ENCODE data around the gene GTF3C1. TPM values are rescaled to one million over a fixed set of nuclear protein-coding genes. Genes with fewer than 3 reads are reported as not detected.

GTF3C1 gene
- total RNA-seq, 4 donors from 2014 or later = 58.5 to 120 (median 112) TPM

GRCh38 chr16:27448532-27449433, 100.9 kb downstream of the GTF3C1 start:
- H3K4me1 ChIP-seq = peaks cover 9 to 15% of the 10 kb centered on the region in 2 donors
- WGBS, 2 donors = 74 to 81% methylated on average over 16 to 17 of the region's 19 CpGs
- no peaks in the 10 kb centered on the region for H3K27me3 ChIP-seq
- H3K9me3 ChIP-seq = no peaks in the 10 kb centered on the region
- TF ChIP-seq CTCF (IDR thresholded peaks at IDR 0.05) (no peak), POLR2A (IDR thresholded peaks at IDR 0.05) (no peak)
- no peaks in the 10 kb centered on the region for H3K36me3 ChIP-seq
- no peak overlapping the region for H3K27ac ChIP-seq
- H3K4me3 ChIP-seq (replicated peaks in 1 of 3) = no peak overlapping the region
- no peak for DNase-seq
- intact Hi-C loops (cut with DNase I) = no loop called here

- Histone ChIP-seq H3K27ac (no peak overlapping the region), H3K36me3 (no peaks in the 10 kb centered on the region), H3K4me3 (replicated peaks in 1 of 3) (no peak overlapping the region), H3K4me1 (peaks cover 9 to 15% of the 10 kb centered on the region in 2 donors), H3K27me3 (no peaks in the 10 kb centered on the region), H3K9me3 (no peaks in the 10 kb centered on the region)
- no peak for TF ChIP-seq CTCF (IDR thresholded peaks at IDR 0.05)
- 93 to 94% methylated on average over 5 of the region's 5 CpGs for WGBS, 2 donors
- no peak for DNase-seq
- intact Hi-C loops (cut with DNase I) = no loop called here
These were observed 102.4 kb downstream of the GTF3C1 start for GRCh38 chr16:27447301-27447700.

GRCh38 chr16:27446721-27447120, 103.0 kb downstream of the GTF3C1 start:
- TF ChIP-seq CTCF (IDR thresholded peaks at IDR 0.05) (no peak), POLR2A (IDR thresholded peaks at IDR 0.05) (no peak)

GRCh38 chr16:27445502-27446175, 104.1 kb downstream of the GTF3C1 start:
- whole genome bisulfite sequencing, 2 donors = 91 to 96% methylated on average over 10 to 12 of the region's 12 CpGs
- Histone ChIP-seq H3K36me3 (no peaks in the 10 kb centered on the region), H3K27me3 (no peaks in the 10 kb centered on the region), H3K4me1 (peaks cover 8 to 10% of the 10 kb centered on the region in 2 donors), H3K4me3 (replicated peaks in 1 of 3) (no peak overlapping the region), H3K27ac (no peak overlapping the region), H3K9me3 (no peaks in the 10 kb centered on the region)
- no peak for TF ChIP-seq CTCF (IDR thresholded peaks at IDR 0.05)
- TF ChIP-seq POLR2A (IDR thresholded peaks at IDR 0.05) = no peak
- intact Hi-C loops (cut with DNase I) = no loop called here
- no peak for DNase-seq

More at GRCh38 chr16:27446721-27447120, 103.0 kb downstream of the GTF3C1 start:
- Histone ChIP-seq H3K9me3 (no peaks in the 10 kb centered on the region), H3K36me3 (no peaks in the 10 kb centered on the region), H3K4me1 (peaks cover 9 to 15% of the 10 kb centered on the region in 2 donors), H3K27me3 (no peaks in the 10 kb centered on the region), H3K27ac (no peak overlapping the region), H3K4me3 (replicated peaks in 1 of 3) (no peak overlapping the region)
- intact Hi-C loops (cut with DNase I) = no loop called here
- WGBS, 2 donors = 89 to 91% methylated on average over 4 of the region's 4 CpGs
- DNase-seq = no peak

- no peak for DNase-seq
- TF ChIP-seq CTCF (IDR thresholded peaks at IDR 0.05) = no peak
- TF ChIP-seq POLR2A (IDR thresholded peaks at IDR 0.05) = no peak
- Histone ChIP-seq H3K9me3 (no peaks in the 10 kb centered on the region), H3K27me3 (no peaks in the 10 kb centered on the region), H3K36me3 (no peaks in the 10 kb centered on the region), H3K27ac (no peak overlapping the region), H3K4me1 (no peaks in the 10 kb centered on the region), H3K4me3 (replicated peaks in 1 of 3) (no peak overlapping the region)
- 94 to 100% methylated on average over 2 to 5 of the region's 5 CpGs for WGBS, 2 donors
- intact Hi-C loops (cut with DNase I) = no loop called here
These were observed 105.2 kb downstream of the GTF3C1 start for GRCh38 chr16:27444470-27444869.

All from thyroid gland (tissue), 4 donors.